SK-N-SH (cell line): Measurements from ENCODE around the gene SMARCC2. TPM values are rescaled to one million over a fixed set of nuclear protein-coding genes. Genes with fewer than 3 reads are reported as not detected.
A peak's percentile ranks its signal among the peaks of the same experiment; 100 is the strongest.

Experiments used
- CTCF ChIA-PET: fragments of 300-600, 350-600 bp; formaldehyde crosslinking; extraction: SDS; loops from one replicate; lab custom pipeline; 2021; lab: Yijun Ruan, JAX
- POLR2A ChIA-PET: fragments of 350-600 bp; sonication (Branson Sonifier 250); formaldehyde crosslinking; extraction: SDS; loops from one replicate; lab custom pipeline; 2020; ENCODE audit warnings: antibody characterized with exemption, inconsistent platforms; lab: Yijun Ruan, JAX
- DNase-seq: peaks from one replicate; pipeline ENCODE4 v3.0.0; 2012
- H2AFZ ChIP-seq: fragments of 200-600 bp; sonication (generic); 2 replicates; pipeline ENCODE4 v1.8.1; 2016; ENCODE audit warnings: antibody characterized with exemption, mild to moderate bottlenecking, low read depth
- H3F3A ChIP-seq: fragments of 200-600 bp; sonication (generic); replicated peaks from 2 replicates; pipeline ENCODE3; 2016; ENCODE audit warnings: antibody characterized with exemption, mild to moderate bottlenecking; ENCODE audit not compliant: insufficient read depth
- H3K27ac ChIP-seq, 2 experiments: fragments of 200-500 bp in 1 of 2; fragments of 200-600 bp in 1 of 2; sonication (Bioruptor generic) in 1 of 2; sonication (generic), shearing (Covaris generic) in 1 of 2; 2 replicates each; pipeline versions ENCODE4 v1.5.1 to v1.6.1; 2014 to 2016; ENCODE audit warnings: low read depth in 2 of 2, inconsistent platforms in 1 of 2, low read length in 1 of 2, mild to moderate bottlenecking in 1 of 2, mixed read lengths in 1 of 2
- H3K27me3 ChIP-seq: fragments of 200-600 bp; sonication (generic), shearing (Covaris generic); 2 replicates; pipeline ENCODE4 v1.6.1; 2016; ENCODE audit warnings: mixed run types; ENCODE audit not compliant: insufficient read depth
- H3K36me3 ChIP-seq, 2 experiments: fragments of 200-500 bp in 1 of 2; fragments of 200-600 bp in 1 of 2; sonication (Bioruptor generic) in 1 of 2; sonication (generic) in 1 of 2; replicated peaks in 1 of 2; 2 replicates each; pipeline versions ENCODE3 to v1.5.1; 2014 to 2016; ENCODE audit warnings: low read length in 1 of 2, mild to moderate bottlenecking in 1 of 2; ENCODE audit not compliant: insufficient read depth in 2 of 2, control insufficient read depth in 1 of 2
- H3K4me1 ChIP-seq, 2 experiments: fragments of 200-500 bp in 1 of 2; fragments of 200-600 bp in 1 of 2; sonication (Bioruptor generic) in 1 of 2; sonication (generic), shearing (Covaris generic) in 1 of 2; 2 replicates each; pipeline versions ENCODE4 v1.5.1 to v1.6.1; 2014 to 2016; ENCODE audit warnings: low read depth in 1 of 2, low read length in 1 of 2, mixed run types in 1 of 2; ENCODE audit not compliant: insufficient read depth in 2 of 2, control insufficient read depth in 1 of 2
- H3K4me2 ChIP-seq: fragments of 200-600 bp; sonication (generic), shearing (Covaris generic); 2 replicates; pipeline ENCODE4 v1.6.1; 2017; ENCODE audit warnings: mixed run types
- H3K4me3 ChIP-seq, 2 experiments: fragments of 200-500 bp in 1 of 2; fragments of 200-600 bp in 1 of 2; sonication (Bioruptor generic) in 1 of 2; sonication (generic), shearing (Covaris generic) in 1 of 2; 2 replicates each; pipeline versions ENCODE4 v1.5.1 to v1.8.1; 2014 to 2016; ENCODE audit warnings: low read depth in 2 of 2, inconsistent platforms in 1 of 2, low read length in 1 of 2, mild to moderate bottlenecking in 1 of 2, mixed read lengths in 1 of 2, moderate library complexity in 1 of 2
- H3K79me2 ChIP-seq: fragments of 200-600 bp; sonication (generic); 2 replicates; pipeline ENCODE4 v1.8.1; 2017; ENCODE audit warnings: mild to moderate bottlenecking; ENCODE audit not compliant: insufficient read depth
- H3K9ac ChIP-seq: fragments of 200-600 bp; sonication (generic); 2 replicates; pipeline ENCODE4 v1.6.1; 2017; ENCODE audit warnings: mixed run types
- H3K9me2 ChIP-seq: fragments of 200-600 bp; sonication (generic); 2 replicates; pipeline ENCODE4 v1.6.1; 2017; ENCODE audit warnings: mixed run types
- H3K9me3 ChIP-seq: fragments of 200-600 bp; sonication (generic); 2 replicates; pipeline ENCODE4 v1.6.1; 2017; ENCODE audit warnings: mixed run types, mild to moderate bottlenecking, moderate library complexity
- H4K20me1 ChIP-seq: fragments of 200-600 bp; sonication (generic); 2 replicates; pipeline ENCODE4 v1.6.1; 2017; ENCODE audit warnings: mild to moderate bottlenecking, mixed run types; ENCODE audit not compliant: insufficient read depth
- ELF1 ChIP-seq: IDR thresholded peaks from 2 replicates; pipeline ENCODE4 v1.4.0; 2012
- FOSL2 ChIP-seq: IDR thresholded peaks from 2 replicates; pipeline ENCODE4 v1.4.0; 2012; ENCODE audit warnings: low read depth, mild to moderate bottlenecking, moderate library complexity, borderline replicate concordance
- FOXJ3 ChIP-seq: sonication (generic); formaldehyde crosslinking; IDR thresholded peaks from 2 replicates; pipeline ENCODE4 v1.5.1; 2020; ENCODE audit warnings: mild to moderate bottlenecking, missing genetic modification reagents
- IRF3 ChIP-seq: fragments of 150-350 bp; IDR thresholded peaks from 2 replicates; pipeline ENCODE4 v1.6.1; 2016; ENCODE audit warnings: mild to moderate bottlenecking, low read depth, low read length
- JUND ChIP-seq: IDR thresholded peaks from 2 replicates; pipeline ENCODE4 v1.4.0; 2012
- NFIC ChIP-seq: IDR thresholded peaks from 2 replicates; pipeline ENCODE4 v1.4.0; 2012; ENCODE audit warnings: borderline replicate concordance
- NRF1 ChIP-seq: IDR thresholded peaks from 2 replicates; pipeline ENCODE4 v1.6.1; 2012; ENCODE audit warnings: low read depth, mild to moderate bottlenecking, low read length
- PBX3 ChIP-seq: IDR thresholded peaks from 2 replicates; pipeline ENCODE4; 2012
- REST ChIP-seq: IDR thresholded peaks from 2 replicates; pipeline ENCODE4 v1.6.1; 2012; ENCODE audit warnings: mild to moderate bottlenecking, low read depth, low read length, moderate library complexity
- RFX5 ChIP-seq: IDR thresholded peaks from 2 replicates; pipeline ENCODE4 v1.6.1; 2012; ENCODE audit warnings: mild to moderate bottlenecking, improper control_type of control experiment, low read length
- RXRA ChIP-seq: IDR thresholded peaks from 2 replicates; pipeline ENCODE4 v1.4.0; 2012; ENCODE audit warnings: low read depth, mild to moderate bottlenecking, borderline replicate concordance
- TCF12 ChIP-seq: IDR thresholded peaks from 2 replicates; pipeline ENCODE4 v1.4.0; 2012
- USF2 ChIP-seq: fragments of 150-350 bp; IDR thresholded peaks from 2 replicates; pipeline ENCODE4 v1.6.1; 2017; ENCODE audit warnings: antibody characterized with exemption, low read length, low read depth, borderline replicate concordance
- ZBTB33 ChIP-seq: IDR thresholded peaks from 2 replicates; pipeline ENCODE4 v1.4.0; 2012; ENCODE audit warnings: low read depth, borderline replicate concordance
- WGBS: methylation state at CpG from one replicate; pipeline ENCODE4 v1.1.6; 2017; ENCODE audit warnings: low lambda C conversion rate; 5-methylcytosine and 5-hydroxymethylcytosine counted together
- polyA plus RNA-seq, 3 experiments: library from polyadenylated mRNA; depleted of rRNA; stranded (reverse); fragments of >200 nt; gene quantifications; 2 replicates each; pipeline ENCODE4 v1.2.3, GENCODE V29; 2012

The SMARCC2 gene
- polyA plus RNA-seq, 1 of the 3 experiments (the other 2 are of a cell fraction), result 64.3 TPM

- TF ChIP-seq REST (peak; percentile 74), FOSL2 (no peak), NFIC (no peak), TCF12 (no peak; the same call in 1 of the 2 replicates), RXRA (no peak), JUND (no peak)
Observed at GRCh38 chr12:56116267-56117081, 72.8 kb downstream of the SMARCC2 start, which contains the start of gene RPL41 (continued).

GRCh38 chr12:56115329-56115728 lies 74.0 kb downstream of the SMARCC2 start:
- no peak for DNase-seq
- no peak for TF ChIP-seq PBX3
- TF ChIP-seq RFX5, result no peak
- no peak for TF ChIP-seq FOXJ3
- TF ChIP-seq FOSL2, result no peak
- no peak for TF ChIP-seq USF2
- no peak for TF ChIP-seq ELF1
- TF ChIP-seq JUND, result no peak
- TF ChIP-seq NFIC, result no peak
- no peak for TF ChIP-seq NRF1
- TF ChIP-seq IRF3, result no peak
- TF ChIP-seq ZBTB33, result no peak
- TF ChIP-seq, all 33 proteins: peak for 0
- H3K79me2 ChIP-seq, result peaks cover 33% of the 10 kb centered on the region
- H3K4me3 ChIP-seq, result peak overlapping the region; percentile 89 to 94
- POLR2A ChIA-PET, result interaction anchor here (1.1 to 2.5 kb wide), 2 partner anchors 8 to 11 kb away, joined by 3 to 33 read pairs; partner anchors contain the start of gene PA2G4
- no peaks in the 10 kb centered on the region for H3K9me3 ChIP-seq
- H4K20me1 ChIP-seq, result peaks cover 3% of the 10 kb centered on the region; the same call in 1 of the 2 replicates
- CTCF ChIA-PET, result interaction anchor here (0.9 to 16.0 kb wide), 5 partner anchors 11 to 75 kb away, joined by 3 to 272 read pairs (median 4); partner anchors contain the start of genes ERBB3, PA2G4 and SMARCC2
- peak overlapping the region; percentile 93 to 95 for H3K27ac ChIP-seq
- 32% methylated on average over 10 of the region's 10 CpGs for WGBS
- no peaks in the 10 kb centered on the region for H3K9me2 ChIP-seq
- H3K27me3 ChIP-seq, result no peaks in the 10 kb centered on the region
- peak overlapping the region; percentile 96 for H2AFZ ChIP-seq
- H3K9ac ChIP-seq, result peak overlapping the region; percentile 97
- H3K36me3 ChIP-seq, result peaks cover 34 to 40% of the 10 kb centered on the region in 2 experiments
- peaks cover 54% of the 10 kb centered on the region for H3F3A ChIP-seq
- H3K4me1 ChIP-seq, result peaks cover 18 to 20% of the 10 kb centered on the region in 2 experiments; a peak in 3 of 4 replicates
- peak overlapping the region; percentile 93 for H3K4me2 ChIP-seq
